Trophoblast cell (in vitro differentiated cells and primary cell): ENCODE results near the gene DSCAM.

Experiments used
- DNase-seq, 2 donors: peaks; one replicate each; pipeline ENCODE4 v3.0.0-alpha.2; 2016
- H2AFZ ChIP-seq: 2 replicates; pipeline ENCODE4 v1.6.1; 2013; ENCODE audit warnings: low read length, moderate library complexity, mild to moderate bottlenecking; ENCODE audit not compliant: insufficient read depth, poor library complexity
- H2AK5ac ChIP-seq: 2 replicates; pipeline ENCODE4 v1.6.1; 2013; ENCODE audit warnings: mild to moderate bottlenecking, low read length
- H2BK120ac ChIP-seq: 2 replicates; pipeline ENCODE4 v1.6.1; 2013; ENCODE audit warnings: low read length, mild to moderate bottlenecking, moderate library complexity; ENCODE audit not compliant: insufficient read depth, poor library complexity
- H2BK12ac ChIP-seq: 2 replicates; pipeline ENCODE4 v1.6.1; 2013; ENCODE audit warnings: mild to moderate bottlenecking, low read length, moderate library complexity
- H2BK5ac ChIP-seq: 2 replicates; pipeline ENCODE4 v1.6.1; 2013; ENCODE audit warnings: low read length, low read depth, moderate library complexity, mild to moderate bottlenecking; ENCODE audit not compliant: poor library complexity
- H3K14ac ChIP-seq: 2 replicates; pipeline ENCODE4 v1.6.1; 2013; ENCODE audit warnings: mild to moderate bottlenecking, low read length
- H3K18ac ChIP-seq: 2 replicates; pipeline ENCODE4 v1.6.1; 2013; ENCODE audit warnings: mild to moderate bottlenecking, low read length
- H3K23ac ChIP-seq: 2 replicates; pipeline ENCODE4 v1.6.1; 2013; ENCODE audit warnings: low read length
- H3K27ac ChIP-seq: 2 replicates; pipeline ENCODE4 v1.5.1; 2013; ENCODE audit warnings: low read depth, mild to moderate bottlenecking, inconsistent platforms, low read length, moderate library complexity
- H3K27me3 ChIP-seq: 2 replicates; pipeline ENCODE4 v1.6.1; 2013; ENCODE audit warnings: inconsistent platforms, mild to moderate bottlenecking, low read length, moderate library complexity; ENCODE audit not compliant: insufficient read depth
- H3K36me3 ChIP-seq, 2 experiments: 1 replicate in 1 of 2; 2 replicates in 1 of 2; pipeline ENCODE4 v1.6.1; 2013; ENCODE audit warnings: low read length in 2 of 2, mild to moderate bottlenecking in 2 of 2, moderate library complexity in 1 of 2; ENCODE audit not compliant: insufficient read depth in 2 of 2, control insufficient read depth in 1 of 2
- H3K4ac ChIP-seq: 2 replicates; pipeline ENCODE4 v1.6.1; 2013; ENCODE audit warnings: low read depth, mild to moderate bottlenecking, low read length, moderate library complexity
- H3K4me1 ChIP-seq, 2 experiments: 1 replicate in 1 of 2; 2 replicates in 1 of 2; pipeline ENCODE4 v1.6.1; 2013; ENCODE audit warnings: low read length in 2 of 2, mild to moderate bottlenecking in 2 of 2, moderate library complexity in 1 of 2; ENCODE audit not compliant: insufficient read depth in 2 of 2, control insufficient read depth in 1 of 2
- H3K4me2 ChIP-seq: 2 replicates; pipeline ENCODE4 v1.6.1; 2013; ENCODE audit warnings: inconsistent platforms, mild to moderate bottlenecking, low read length, moderate library complexity
- H3K4me3 ChIP-seq: 2 replicates; pipeline ENCODE4 v1.5.1; 2013; ENCODE audit warnings: mild to moderate bottlenecking, low read depth, low read length, inconsistent platforms
- H3K79me1 ChIP-seq: one replicate; pipeline ENCODE4 v1.6.1; 2013; ENCODE audit warnings: low read length
- H3K79me2 ChIP-seq: 2 replicates; pipeline ENCODE4 v1.6.1; 2013; ENCODE audit warnings: low read length, mild to moderate bottlenecking; ENCODE audit not compliant: control insufficient read depth, insufficient read depth, poor library complexity
- H3K9ac ChIP-seq: 2 replicates; pipeline ENCODE4 v1.6.1; 2013; ENCODE audit warnings: mild to moderate bottlenecking, low read length
- H3K9me3 ChIP-seq: 2 replicates; pipeline ENCODE4 v1.6.1; 2013; ENCODE audit warnings: low read depth, mild to moderate bottlenecking, control low read depth, inconsistent platforms, low read length; ENCODE audit not compliant: insufficient read depth
- H4K12ac ChIP-seq: 2 replicates; pipeline ENCODE4 v1.6.1; 2013; ENCODE audit warnings: low read depth, mild to moderate bottlenecking, low read length, moderate library complexity
- H4K8ac ChIP-seq: 2 replicates; pipeline ENCODE4 v1.6.1; 2013; ENCODE audit warnings: low read depth, mild to moderate bottlenecking, low read length, moderate library complexity
- H4K91ac ChIP-seq: one replicate; pipeline ENCODE4 v1.6.1; 2013; ENCODE audit warnings: low read depth, mild to moderate bottlenecking, low read length, moderate library complexity
- WGBS: extraction: QIAGEN DNeasy Blood & Tissue Kit; methylation state at CpG from one replicate; pipeline ENCODE4 v1.1.7; 2013; ENCODE audit warnings: missing lambda C conversion rate; ENCODE audit not compliant: insufficient read length, insufficient coverage; ENCODE audit errors: extremely low coverage; 5-methylcytosine and 5-hydroxymethylcytosine counted together

Gene DSCAM

GRCh38 chr21:40243685-40244084, 603.3 kb downstream of the DSCAM start:
- no peak for DNase-seq

DNA sequence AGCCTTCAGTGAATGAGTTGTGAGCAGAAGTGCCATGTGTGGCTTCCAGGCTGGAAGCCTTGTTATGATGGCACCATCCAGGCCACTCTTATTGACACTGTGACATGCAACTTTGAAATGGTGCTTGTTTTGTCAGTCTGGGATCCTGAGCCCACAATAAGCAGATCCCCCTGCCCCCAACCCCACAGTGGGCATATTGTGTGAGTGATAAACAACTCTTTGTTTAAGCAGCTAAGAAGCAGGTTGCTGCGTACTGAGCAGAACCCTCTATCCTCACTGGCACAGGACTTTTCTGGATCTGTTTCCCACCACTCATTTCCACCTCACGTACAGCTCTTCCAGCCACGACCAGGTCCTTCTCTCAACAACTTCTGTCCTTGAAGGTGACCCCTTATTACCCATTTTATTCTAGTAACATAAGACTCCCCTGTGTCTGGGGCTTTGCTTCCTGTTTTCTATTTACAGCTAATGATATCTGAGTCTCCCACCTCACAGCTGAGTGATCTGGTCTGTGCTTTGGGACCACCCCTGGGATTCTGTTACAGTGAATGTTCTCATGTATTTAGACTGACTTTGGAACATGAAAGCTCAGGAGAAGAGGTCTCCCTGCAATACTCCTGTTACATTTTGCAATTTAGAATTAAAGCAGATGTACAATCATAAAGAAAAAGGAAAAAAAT, 604.2 kb downstream of the DSCAM start:
- no peak overlapping the region for H3K27ac ChIP-seq
- H3K9ac ChIP-seq = no peak overlapping the region
- H2BK5ac ChIP-seq = no peak overlapping the region
- no peak overlapping the region for H3K18ac ChIP-seq
- H3K36me3 ChIP-seq = no peaks in the 10 kb centered on the region
- H3K14ac ChIP-seq = no peak overlapping the region
- no peak overlapping the region for H2BK120ac ChIP-seq
- no peaks in the 10 kb centered on the region for H3K27me3 ChIP-seq
- H4K12ac ChIP-seq = no peak overlapping the region
- DNase-seq = no peak
- H3K4me1 ChIP-seq = no peaks in the 10 kb centered on the region
- H2AFZ ChIP-seq = no peak overlapping the region
- peaks cover 2% of the 10 kb centered on the region for H3K9me3 ChIP-seq
- H3K79me2 ChIP-seq = no peaks in the 10 kb centered on the region
- no CpG with 5 or more reads among the region's 3 CpGs for WGBS
- H2BK12ac ChIP-seq = no peak overlapping the region
- H3K4me2 ChIP-seq = no peak overlapping the region
- no peak overlapping the region for H3K4ac ChIP-seq
- no peak overlapping the region for H4K8ac ChIP-seq
- H3K4me3 ChIP-seq = no peak overlapping the region
- no peak overlapping the region for H3K23ac ChIP-seq
- H4K91ac ChIP-seq = no peak overlapping the region
- no peak overlapping the region for H2AK5ac ChIP-seq
- no peaks in the 10 kb centered on the region for H3K79me1 ChIP-seq

More at GRCh38 chr21:40243685-40244084, 603.3 kb downstream of the DSCAM start:
- Histone ChIP-seq H3K4me3 (no peak overlapping the region), H3K27me3 (no peaks in the 10 kb centered on the region), H3K9ac (no peak overlapping the region), H4K8ac (no peak overlapping the region), H3K18ac (no peak overlapping the region), H3K79me1 (no peaks in the 10 kb centered on the region), H3K9me3 (peaks cover 4% of the 10 kb centered on the region), H2BK12ac (no peak overlapping the region), H3K79me2 (no peaks in the 10 kb centered on the region), H3K14ac (no peak overlapping the region), H4K91ac (no peak overlapping the region), H2AK5ac (no peak overlapping the region), H4K12ac (no peak overlapping the region), H3K4me1 (no peaks in the 10 kb centered on the region), H2BK5ac (no peak overlapping the region), H3K27ac (no peak overlapping the region), H2BK120ac (no peak overlapping the region), H2AFZ (no peak overlapping the region), H3K4me2 (no peak overlapping the region), H3K36me3 (no peaks in the 10 kb centered on the region), H3K4ac (no peak overlapping the region), H3K23ac (no peak overlapping the region)
- WGBS = no CpG with 5 or more reads among the region's 5 CpGs

GRCh38 chr21:40235528-40235927, 611.4 kb downstream of the DSCAM start:
- no peaks in the 10 kb centered on the region for H3K9me3 ChIP-seq
- H3K23ac ChIP-seq = no peak overlapping the region
- no peak overlapping the region for H2AFZ ChIP-seq
- no peak overlapping the region for H2BK5ac ChIP-seq
- H3K9ac ChIP-seq = no peak overlapping the region
- H3K27ac ChIP-seq = no peak overlapping the region
- H4K12ac ChIP-seq = no peak overlapping the region
- no peak overlapping the region for H3K4ac ChIP-seq
- no peaks in the 10 kb centered on the region for H3K36me3 ChIP-seq
- no peak overlapping the region for H3K4me2 ChIP-seq
- no peak overlapping the region for H4K91ac ChIP-seq
- H3K79me2 ChIP-seq = no peaks in the 10 kb centered on the region
- H3K14ac ChIP-seq = no peak overlapping the region
- H3K4me1 ChIP-seq = no peaks in the 10 kb centered on the region
- no peak overlapping the region for H3K18ac ChIP-seq
- no peak for DNase-seq
- no peak overlapping the region for H2AK5ac ChIP-seq
- H3K4me3 ChIP-seq = no peak overlapping the region
- H4K8ac ChIP-seq = no peak overlapping the region
- no peaks in the 10 kb centered on the region for H3K79me1 ChIP-seq
- no peak overlapping the region for H2BK120ac ChIP-seq
- no peak overlapping the region for H2BK12ac ChIP-seq
- H3K27me3 ChIP-seq = no peaks in the 10 kb centered on the region
- WGBS = no CpG with 5 or more reads among the region's 5 CpGs

GRCh38 chr21:40231979-40232378, 615.0 kb downstream of the DSCAM start:
- Histone ChIP-seq H3K18ac (no peak overlapping the region), H3K36me3 (no peaks in the 10 kb centered on the region), H3K4me2 (no peak overlapping the region), H2BK5ac (no peak overlapping the region), H4K8ac (no peak overlapping the region), H3K23ac (no peak overlapping the region), H3K4me3 (no peak overlapping the region), H4K91ac (no peak overlapping the region), H2BK120ac (no peak overlapping the region), H2AFZ (no peak overlapping the region), H3K79me2 (no peaks in the 10 kb centered on the region), H3K4ac (no peak overlapping the region), H3K79me1 (no peaks in the 10 kb centered on the region), H2BK12ac (no peak overlapping the region), H3K9me3 (no peaks in the 10 kb centered on the region), H4K12ac (no peak overlapping the region), H3K27me3 (no peaks in the 10 kb centered on the region), H3K27ac (no peak overlapping the region), H3K14ac (no peak overlapping the region), H3K9ac (no peak overlapping the region), H2AK5ac (no peak overlapping the region), H3K4me1 (no peaks in the 10 kb centered on the region)
- WGBS = no CpG with 5 or more reads among the region's 2 CpGs
- DNase-seq = no peak
